Stimulated activated CD8-positive, alpha-beta memory T cell treated with anti-CD3 and anti-CD28 coated beads, Interleukin-12 subunit alpha, Interleukin-12 subunit beta, amount 100 ng/mL, for 24 hours (primary cell): ENCODE results near the gene STUB1.

Source experiments
- DNase-seq: peaks from one replicate; pipeline ENCODE4 v3.0.0-alpha.2; 2020; ENCODE audit errors: extremely low read depth

STUB1 gene

DNA sequence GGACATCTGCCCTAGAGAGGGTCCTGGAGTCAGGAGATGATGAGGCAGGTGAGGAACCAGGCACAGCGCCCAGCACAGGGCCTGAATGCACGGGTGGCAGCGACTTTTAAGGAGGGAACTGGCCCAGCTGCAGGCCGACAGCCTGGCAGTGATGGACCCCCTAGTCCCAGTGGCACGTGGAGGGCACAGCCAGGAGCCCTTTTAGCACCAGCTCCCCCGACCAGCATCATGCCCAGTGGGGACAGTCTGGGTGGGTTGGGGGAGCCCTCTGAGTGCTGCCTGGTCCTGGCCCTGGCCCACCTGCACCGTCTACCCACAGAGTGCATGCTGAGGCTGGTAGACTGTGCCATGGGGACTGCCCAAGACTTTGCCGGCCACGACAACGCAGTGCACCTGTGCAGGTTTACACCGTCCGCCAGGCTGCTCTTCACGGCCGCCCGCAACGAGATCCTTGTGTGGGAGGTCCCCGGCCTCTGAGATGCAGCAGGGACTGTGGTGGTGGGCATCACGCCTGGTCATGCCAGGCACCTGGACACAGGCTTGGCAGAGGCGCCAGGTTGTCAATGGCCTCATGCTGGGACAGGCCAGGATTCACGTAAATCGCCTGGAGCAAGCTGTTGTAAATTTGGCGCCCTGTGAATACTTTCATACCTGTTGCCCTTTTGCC lies 13.0 kb upstream of the STUB1 start:
- DNase-seq = no peak

- DNase-seq = peak; percentile 77
These were observed 12.3 kb upstream of the STUB1 start, which contains the start of gene RHOT2 for GRCh38 chr16:667780-668518. Gene RHOT2, plus strand, starts transcription at chr16:668132. Its CDS starts 68 bp downstream, at chr16:668200.

- no peak for DNase-seq
These were observed 11.6 kb upstream of the STUB1 start for GRCh38 chr16:668519-669171.

DNA sequence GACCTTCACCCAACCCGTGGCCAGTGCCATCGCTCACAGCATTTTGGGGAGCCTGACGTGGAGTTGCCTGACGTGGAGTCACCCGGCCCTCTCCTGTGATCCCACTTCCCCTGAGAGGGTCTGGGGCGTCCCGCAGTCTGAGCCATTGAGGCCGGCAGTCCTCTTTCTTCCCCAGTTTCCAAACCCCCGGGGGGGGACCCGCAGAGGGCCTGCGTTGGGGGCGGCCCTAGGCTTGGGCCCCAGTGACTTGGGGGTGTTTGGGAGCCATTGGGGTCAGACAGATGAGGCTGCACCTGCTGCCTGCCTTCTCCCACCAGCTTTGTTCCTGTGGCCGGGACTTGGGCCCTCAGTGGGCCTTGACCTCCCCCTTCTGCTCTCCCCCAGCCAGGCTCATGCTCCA lies 10.5 kb upstream of the STUB1 start:
- no peak for DNase-seq

- DNase-seq = no peak
These were observed 9.5 kb upstream of the STUB1 start for GRCh38 chr16:670485-671352.

- no peak for DNase-seq
These were observed 8.7 kb upstream of the STUB1 start for GRCh38 chr16:671353-672131.

GRCh38 chr16:672371-672770 lies 7.8 kb upstream of the STUB1 start:
- no peak for DNase-seq

DNA sequence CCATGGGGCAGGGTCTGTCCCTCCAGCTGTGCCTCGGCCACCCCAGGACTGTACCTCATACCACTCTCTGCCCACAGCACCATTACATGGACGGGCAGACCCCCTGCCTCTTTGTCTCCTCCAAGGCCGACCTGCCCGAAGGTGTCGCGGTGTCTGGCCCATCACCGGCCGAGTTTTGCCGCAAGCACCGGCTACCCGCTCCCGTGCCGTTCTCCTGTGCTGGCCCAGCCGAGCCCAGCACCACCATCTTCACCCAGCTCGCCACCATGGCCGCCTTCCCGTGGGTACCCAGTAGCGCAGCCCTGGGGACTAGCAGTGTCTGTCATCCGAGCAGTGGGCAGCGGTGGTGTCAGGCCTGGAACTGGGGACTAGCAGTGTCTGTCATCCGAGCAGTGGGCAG lies 7.4 kb upstream of the STUB1 start:
- no peak for DNase-seq

DNA sequence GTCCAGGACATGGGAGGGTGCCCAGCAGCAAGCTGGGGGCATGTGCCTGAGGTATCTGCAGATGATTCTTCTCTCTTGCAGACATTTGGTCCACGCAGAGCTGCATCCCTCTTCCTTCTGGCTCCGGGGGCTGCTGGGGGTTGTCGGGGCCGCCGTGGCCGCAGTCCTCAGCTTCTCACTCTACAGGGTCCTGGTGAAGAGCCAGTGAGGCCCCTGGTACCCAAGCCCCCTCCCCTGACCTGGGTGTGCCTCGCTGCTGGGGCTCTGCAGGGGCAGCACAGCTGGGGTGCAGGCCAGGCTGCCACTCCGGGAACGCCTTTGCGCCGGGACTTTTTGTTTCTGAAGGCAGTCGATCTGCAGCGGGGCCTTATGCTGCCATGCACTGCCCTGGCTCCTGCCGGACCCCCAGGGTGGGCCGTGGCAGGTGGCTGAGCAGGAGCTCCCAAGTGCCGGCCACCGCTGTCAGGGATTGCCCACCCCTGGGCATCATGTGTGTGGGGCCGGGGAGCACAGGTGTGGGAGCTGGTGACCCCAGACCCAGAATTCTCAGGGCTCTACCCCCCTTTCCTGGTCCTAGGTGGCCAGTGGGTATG lies 6.7 kb upstream of the STUB1 start:
- DNase-seq = no peak

DNA sequence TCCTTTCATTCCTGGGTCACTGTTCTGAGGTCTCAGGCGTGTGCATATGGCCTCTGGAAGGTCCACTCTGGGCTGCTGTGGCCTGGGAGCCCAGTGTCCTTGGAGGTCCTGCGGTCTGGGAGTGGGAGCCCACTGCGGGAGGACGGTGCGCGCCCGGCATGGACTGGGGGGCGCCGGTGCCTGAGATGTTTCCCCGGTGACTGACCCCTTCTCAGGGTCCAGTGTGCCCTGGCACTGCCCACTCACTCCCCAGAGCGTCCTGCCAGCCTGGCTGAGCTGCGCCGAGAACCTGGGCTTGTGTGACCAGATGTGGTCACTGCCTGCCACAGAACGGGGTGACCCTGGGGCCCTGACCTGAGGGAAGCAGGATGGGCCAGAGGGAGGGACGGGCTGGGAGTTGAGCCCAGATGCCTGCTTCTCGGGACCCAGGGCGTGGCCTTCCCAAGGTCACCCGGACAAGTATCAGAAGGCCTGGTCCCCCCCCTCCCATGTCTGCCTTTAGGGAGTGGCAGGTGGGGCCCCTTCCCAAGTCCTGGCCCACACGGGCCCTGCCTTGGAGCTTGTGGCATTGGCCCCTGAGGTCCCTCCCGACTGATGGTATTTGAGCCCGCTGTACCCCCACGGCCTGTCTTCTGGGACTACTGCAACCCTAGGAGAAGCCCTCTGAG lies 5.9 kb upstream of the STUB1 start:
- no peak for DNase-seq

GRCh38 chr16:674968-675883 lies 5.0 kb upstream of the STUB1 start, which contains the start of gene RHBDL1:
Gene RHBDL1, plus strand, starts transcription at chr16:675671. Its CDS starts 120 bp downstream, at chr16:675791.
- DNase-seq = no peak

- DNase-seq = no peak
These were observed 4.2 kb upstream of the STUB1 start for GRCh38 chr16:675884-676564.

DNA sequence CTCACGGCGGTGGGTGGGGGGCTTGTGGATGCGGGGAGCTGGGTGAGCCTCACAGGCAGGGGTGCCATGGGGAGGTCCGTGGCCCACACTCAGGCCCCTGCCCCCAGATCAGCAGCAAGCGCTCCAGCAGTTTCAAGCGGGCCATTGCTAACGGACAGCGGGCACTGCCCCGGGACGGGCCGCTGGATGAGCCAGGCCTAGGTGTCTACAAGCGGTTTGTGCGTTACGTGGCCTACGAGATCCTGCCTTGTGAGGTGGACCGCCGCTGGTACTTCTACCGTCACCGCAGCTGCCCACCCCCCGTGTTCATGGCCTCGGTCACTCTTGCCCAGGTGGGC lies 3.7 kb upstream of the STUB1 start:
- no peak for DNase-seq

DNA sequence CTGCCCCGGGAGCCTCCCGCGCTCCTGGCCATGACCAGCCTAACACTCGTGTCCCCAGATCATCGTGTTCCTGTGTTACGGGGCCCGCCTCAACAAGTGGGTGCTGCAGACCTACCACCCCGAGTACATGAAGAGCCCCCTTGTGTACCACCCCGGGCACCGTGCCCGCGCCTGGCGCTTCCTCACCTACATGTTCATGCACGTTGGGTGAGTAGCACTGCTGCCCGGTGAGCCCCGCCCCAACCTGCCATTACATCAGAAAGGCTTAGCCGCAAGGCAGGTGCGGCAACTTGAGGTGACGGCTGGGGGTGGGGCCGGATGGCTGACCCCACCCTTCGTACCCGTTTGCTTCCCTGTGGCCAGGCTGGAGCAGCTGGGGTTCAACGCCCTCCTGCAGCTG lies 3.3 kb upstream of the STUB1 start:
- no peak for DNase-seq

DNA sequence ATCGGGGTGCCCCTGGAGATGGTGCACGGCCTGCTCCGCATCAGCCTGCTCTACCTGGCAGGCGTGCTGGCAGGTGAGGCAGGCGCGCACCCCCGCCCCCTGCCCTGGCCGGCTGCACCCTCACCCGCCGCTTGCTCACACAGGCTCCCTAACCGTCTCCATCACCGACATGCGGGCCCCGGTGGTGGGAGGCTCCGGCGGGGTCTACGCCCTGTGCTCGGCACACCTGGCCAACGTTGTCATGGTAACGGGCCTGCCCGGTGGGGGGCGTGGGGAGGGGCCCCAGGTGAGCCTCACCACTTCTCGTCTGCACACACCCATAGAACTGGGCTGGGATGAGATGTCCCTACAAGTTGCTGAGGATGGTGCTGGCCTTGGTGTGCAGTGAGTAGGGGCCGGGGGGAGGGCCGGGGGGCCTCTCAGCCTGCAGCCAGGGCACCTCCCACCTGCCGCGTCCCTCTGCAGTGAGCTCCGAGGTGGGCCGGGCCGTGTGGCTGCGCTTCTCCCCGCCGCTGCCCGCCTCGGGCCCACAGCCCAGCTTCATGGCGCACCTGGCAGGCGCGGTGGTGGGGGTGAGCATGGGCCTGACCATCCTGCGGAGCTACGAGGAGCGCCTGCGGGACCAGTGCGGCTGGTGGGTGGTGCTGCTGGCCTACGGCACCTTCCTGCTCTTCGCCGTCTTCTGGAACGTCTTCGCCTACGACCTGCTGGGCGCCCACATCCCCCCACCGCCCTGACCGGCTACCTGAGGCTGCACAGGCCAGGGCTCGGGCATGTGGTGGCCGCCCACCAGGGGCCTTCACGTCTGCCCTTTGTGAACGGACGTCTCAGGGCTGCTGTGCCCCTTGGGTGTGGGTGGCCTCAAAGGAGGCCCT lies 2.7 kb upstream of the STUB1 start:
- DNase-seq = no peak

GRCh38 chr16:678209-678857 lies 1.9 kb upstream of the STUB1 start:
- no peak for DNase-seq
